ENCODE results near the gene HECW1.
A peak's percentile ranks its signal among the peaks of the same experiment; 100 is the strongest.

The HECW1 gene

DNA sequence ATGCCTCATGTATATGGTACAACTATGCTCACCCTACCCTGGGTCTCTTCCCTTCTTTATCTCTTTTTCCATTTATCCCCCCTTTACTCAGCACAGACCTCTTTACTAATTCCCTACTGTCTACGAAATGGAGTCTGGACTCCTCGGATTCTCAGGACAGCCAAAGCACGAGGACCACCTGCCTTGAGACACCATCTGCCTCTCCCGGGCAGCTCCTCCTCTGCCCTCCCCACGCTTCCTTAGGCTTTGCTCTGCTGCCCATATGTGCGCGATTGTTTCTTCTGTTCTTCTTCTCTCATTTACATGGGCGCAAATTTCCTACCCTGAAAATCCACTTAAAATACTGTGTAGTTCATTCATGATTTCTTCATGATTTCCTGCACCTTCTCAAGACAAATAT lies 407.8 kb downstream of the HECW1 start:
- peak; percentile 78 for DNase-seq
- H3K4me3 ChIP-seq (ENCODE audit: low read depth, low read length), result no peak overlapping the region
- no peaks in the 10 kb centered on the region for H3K36me3 ChIP-seq
- no peak overlapping the region; the same call in 1 of the 2 replicates for H3K27ac ChIP-seq
- no peaks in the 10 kb centered on the region for H3K9me3 ChIP-seq (ENCODE audit: severe bottlenecking)
- no peaks in the 10 kb centered on the region for H3K27me3 ChIP-seq (ENCODE audit: insufficient read depth, low read depth, severe bottlenecking)
- TF ChIP-seq, protein P1, sequence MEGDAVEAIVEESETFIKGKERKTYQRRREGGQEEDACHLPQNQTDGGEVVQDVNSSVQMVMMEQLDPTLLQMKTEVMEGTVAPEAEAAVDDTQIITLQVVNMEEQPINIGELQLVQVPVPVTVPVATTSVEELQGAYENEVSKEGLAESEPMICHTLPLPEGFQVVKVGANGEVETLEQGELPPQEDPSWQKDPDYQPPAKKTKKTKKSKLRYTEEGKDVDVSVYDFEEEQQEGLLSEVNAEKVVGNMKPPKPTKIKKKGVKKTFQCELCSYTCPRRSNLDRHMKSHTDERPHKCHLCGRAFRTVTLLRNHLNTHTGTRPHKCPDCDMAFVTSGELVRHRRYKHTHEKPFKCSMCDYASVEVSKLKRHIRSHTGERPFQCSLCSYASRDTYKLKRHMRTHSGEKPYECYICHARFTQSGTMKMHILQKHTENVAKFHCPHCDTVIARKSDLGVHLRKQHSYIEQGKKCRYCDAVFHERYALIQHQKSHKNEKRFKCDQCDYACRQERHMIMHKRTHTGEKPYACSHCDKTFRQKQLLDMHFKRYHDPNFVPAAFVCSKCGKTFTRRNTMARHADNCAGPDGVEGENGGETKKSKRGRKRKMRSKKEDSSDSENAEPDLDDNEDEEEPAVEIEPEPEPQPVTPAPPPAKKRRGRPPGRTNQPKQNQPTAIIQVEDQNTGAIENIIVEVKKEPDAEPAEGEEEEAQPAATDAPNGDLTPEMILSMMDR (IDR thresholded peaks at IDR 0.05; ENCODE audit: low read depth, low read length), result no peak

DNA sequence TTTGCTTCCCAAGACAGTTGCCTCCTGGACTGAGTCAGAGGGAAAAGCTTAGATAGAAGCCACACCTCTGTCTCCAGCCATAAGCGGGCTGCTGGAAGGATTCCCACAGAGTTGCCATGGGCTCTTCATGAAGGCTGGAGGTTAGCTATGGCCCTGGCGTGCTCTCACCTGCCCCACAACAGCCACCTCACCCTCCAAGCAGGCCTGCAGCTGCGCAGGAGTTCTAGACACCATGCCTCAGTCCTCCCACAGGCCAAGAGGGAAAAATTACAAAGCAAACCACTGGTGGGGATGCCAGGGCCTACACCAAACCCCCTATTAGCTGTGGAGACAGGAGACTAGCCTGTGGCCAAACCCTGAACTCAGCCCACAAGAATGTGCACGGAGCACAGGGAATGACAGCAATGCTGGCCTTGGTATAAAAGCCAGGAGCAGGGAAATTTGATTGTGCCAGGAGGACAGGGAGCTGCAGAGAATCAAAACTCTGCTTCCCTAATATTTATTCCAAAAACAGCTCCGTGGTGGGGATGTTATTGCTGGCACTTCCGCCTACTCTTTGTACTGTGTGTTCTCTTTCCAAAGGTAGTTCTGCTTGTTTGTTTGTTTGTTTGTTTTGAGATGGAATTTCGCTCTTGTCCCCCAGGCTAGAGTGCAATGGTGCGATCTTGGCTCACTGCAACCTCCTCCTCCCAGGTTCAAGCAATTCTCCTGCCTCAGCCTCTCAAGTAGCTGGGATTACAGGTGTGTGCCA lies 410.1 kb downstream of the HECW1 start:
- no peak overlapping the region for H3K4me3 ChIP-seq (ENCODE audit: low read depth, low read length)
- TF ChIP-seq, protein P1 (IDR thresholded peaks at IDR 0.05; ENCODE audit: low read depth, low read length), result no peak
- DNase-seq, result no peak
- no peaks in the 10 kb centered on the region for H3K9me3 ChIP-seq (ENCODE audit: severe bottlenecking)
- H3K27ac ChIP-seq, result no peak overlapping the region
- no peaks in the 10 kb centered on the region for H3K27me3 ChIP-seq (ENCODE audit: insufficient read depth, low read depth, severe bottlenecking)
- H3K36me3 ChIP-seq, result no peaks in the 10 kb centered on the region

- Histone ChIP-seq H3K27me3 (ENCODE audit: insufficient read depth, low read depth, severe bottlenecking) (no peaks in the 10 kb centered on the region), H3K36me3 (no peaks in the 10 kb centered on the region), H3K27ac (no peak overlapping the region), H3K9me3 (ENCODE audit: severe bottlenecking) (no peaks in the 10 kb centered on the region), H3K4me3 (ENCODE audit: low read depth, low read length) (no peak overlapping the region)
- no peak for DNase-seq
- TF ChIP-seq, protein P1 (IDR thresholded peaks at IDR 0.05; ENCODE audit: low read depth, low read length), result no peak
Measured at GRCh38 chr7:43528576-43529354, 416.3 kb downstream of the HECW1 start.

DNA sequence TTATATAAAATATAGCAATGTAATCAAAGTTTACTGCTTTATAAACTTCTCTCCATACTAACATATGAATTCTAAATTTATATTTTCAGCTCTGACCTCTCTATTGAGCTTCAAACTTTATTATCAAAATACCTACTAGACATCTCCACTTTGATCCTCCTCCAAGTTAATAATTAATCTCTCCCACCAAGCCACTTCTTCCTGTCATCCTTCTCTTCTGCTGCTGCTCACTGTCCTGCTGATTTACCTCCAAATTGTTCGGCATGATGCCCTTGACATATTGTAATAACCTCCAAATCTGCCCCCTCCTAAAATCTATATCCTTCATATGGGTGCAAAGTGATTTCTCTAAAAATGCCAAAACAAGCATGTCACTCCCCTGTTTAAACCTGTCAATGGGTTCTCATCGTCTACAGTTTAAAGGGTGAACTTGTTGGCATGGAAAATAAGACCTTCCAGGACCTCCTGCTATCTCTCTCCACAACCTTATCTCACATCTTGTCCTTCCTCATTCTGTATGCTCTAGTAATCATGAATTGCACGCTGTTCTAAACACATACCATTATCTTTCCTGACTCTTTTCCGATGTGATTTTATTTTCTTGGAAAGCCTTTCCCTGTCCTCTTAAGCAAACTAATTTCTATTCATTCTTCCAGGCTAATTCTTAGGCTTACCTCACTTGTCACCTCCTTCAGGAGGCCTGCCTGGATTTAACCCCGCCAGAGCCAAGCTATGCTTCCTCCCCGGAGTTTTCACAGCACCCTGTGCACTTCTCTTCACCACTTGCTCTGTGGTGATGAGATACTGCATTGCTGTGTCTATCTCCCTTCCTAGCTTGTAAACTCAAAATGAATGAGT lies 418.3 kb downstream of the HECW1 start:
- TF ChIP-seq, protein P1 (IDR thresholded peaks at IDR 0.05; ENCODE audit: low read depth, low read length), result no peak
- H3K4me3 ChIP-seq (ENCODE audit: low read depth, low read length), result no peak overlapping the region
- H3K36me3 ChIP-seq, result no peaks in the 10 kb centered on the region
- H3K27me3 ChIP-seq (ENCODE audit: insufficient read depth, low read depth, severe bottlenecking), result no peaks in the 10 kb centered on the region
- DNase-seq, result no peak
- no peaks in the 10 kb centered on the region for H3K9me3 ChIP-seq (ENCODE audit: severe bottlenecking)
- H3K27ac ChIP-seq, result no peak overlapping the region; the same call in 1 of the 2 replicates

- peak; percentile 66 for DNase-seq
- H3K27me3 ChIP-seq (ENCODE audit: insufficient read depth, low read depth, severe bottlenecking), result no peaks in the 10 kb centered on the region
- H3K27ac ChIP-seq, result peak overlapping the region; percentile 33; the same call in 1 of the 2 replicates
Measured at GRCh38 chr7:43531700-43532099, 419.3 kb downstream of the HECW1 start.

More at GRCh38 chr7:43531700-43532099, 419.3 kb downstream of the HECW1 start:
- Histone ChIP-seq H3K36me3 (no peaks in the 10 kb centered on the region), H3K9me3 (ENCODE audit: severe bottlenecking) (no peaks in the 10 kb centered on the region), H3K4me3 (ENCODE audit: low read depth, low read length) (no peak overlapping the region)
- TF ChIP-seq, protein P1 (IDR thresholded peaks at IDR 0.05; ENCODE audit: low read depth, low read length), result no peak
